ENCODE results near the gene DNAJB11.

GRCh38 chr3:186625600-186626042 is 55.1 kb downstream of the DNAJB11 start:
- TF ChIP-seq CTCF (conservative IDR thresholded peaks at IDR 0.05): no peak
- no peak for TF ChIP-seq EZH2 (IDR thresholded peaks at IDR 0.05; ENCODE audit: low read depth)
